ENCODE data around the gene NQO2.
"Not testable (repeated sequence)": the region's sequence is repeated elsewhere in the genome, so short reads cannot be mapped to it uniquely, and the experiment has no call there.

DNA sequence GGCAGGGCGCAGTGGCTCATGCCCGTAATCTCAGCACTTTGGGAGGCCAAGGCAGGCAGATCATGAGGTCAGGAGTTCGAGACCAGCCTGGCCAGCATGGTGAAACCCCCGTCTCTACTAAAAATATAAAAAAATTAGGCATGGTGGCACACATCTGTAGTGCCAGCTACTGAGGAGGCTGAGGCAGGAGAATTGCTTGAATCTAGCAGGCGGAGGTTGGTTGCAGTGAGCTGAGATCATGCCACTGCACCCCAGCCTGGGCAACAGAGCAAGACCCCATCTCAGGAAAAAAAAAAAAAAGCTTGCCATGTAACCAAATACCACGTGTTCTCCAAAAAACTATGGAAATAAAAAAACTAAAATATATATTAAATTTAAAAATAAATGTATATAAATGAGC is 26.5 kb upstream of the NQO2 start:
- not testable (repeated sequence) for TF ChIP-seq CTCF (conservative IDR thresholded peaks at IDR 0.05; ENCODE audit: low read depth, low read length); EZH2phosphoT487 (IDR thresholded peaks at IDR 0.05; ENCODE audit: borderline replicate concordance, low read length)

All from PC-3 (cell line).